GM21529 (cell line): Measurements from ENCODE around the gene AKAIN1.
A peak's percentile ranks its signal among the peaks of the same experiment; 100 is the strongest.

ENCODE experiments used
- ATAC-seq: cut with Tn5 transposase; IDR thresholded peaks from one replicate; pipeline ENCODE4 v1.9.1; 2021; ENCODE audit not compliant: unreplicated experiment

Gene AKAIN1, protein sequence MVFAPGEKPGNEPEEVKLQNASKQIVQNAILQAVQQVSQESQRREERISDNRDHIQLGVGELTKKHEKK

DNA sequence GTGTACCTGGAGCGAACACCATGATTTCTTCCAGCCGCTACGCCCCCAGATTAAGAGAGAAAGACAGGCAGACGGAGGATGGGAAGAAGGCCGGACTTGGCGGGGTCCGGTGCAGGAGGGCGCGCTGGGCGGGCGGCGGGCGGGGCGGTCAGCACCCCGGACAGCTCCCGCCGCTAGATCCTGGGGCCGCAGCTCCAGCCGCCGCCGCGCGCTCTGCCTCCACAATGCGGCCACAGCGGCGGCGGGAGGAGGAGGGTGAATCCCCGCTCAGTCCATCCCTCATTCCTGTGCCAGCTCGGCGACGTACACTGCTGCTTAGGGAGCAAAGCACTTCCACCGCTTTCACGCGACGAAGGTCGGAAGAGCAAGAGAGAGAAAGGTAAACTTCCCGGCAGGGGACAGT lies at the start of gene AKAIN1:
TSS of gene AKAIN1 (minus strand) at position 226 of the 403 bp plus-strand sequence. CDS start at position 22, 204 bp downstream.
- no peak for ATAC-seq

DNA sequence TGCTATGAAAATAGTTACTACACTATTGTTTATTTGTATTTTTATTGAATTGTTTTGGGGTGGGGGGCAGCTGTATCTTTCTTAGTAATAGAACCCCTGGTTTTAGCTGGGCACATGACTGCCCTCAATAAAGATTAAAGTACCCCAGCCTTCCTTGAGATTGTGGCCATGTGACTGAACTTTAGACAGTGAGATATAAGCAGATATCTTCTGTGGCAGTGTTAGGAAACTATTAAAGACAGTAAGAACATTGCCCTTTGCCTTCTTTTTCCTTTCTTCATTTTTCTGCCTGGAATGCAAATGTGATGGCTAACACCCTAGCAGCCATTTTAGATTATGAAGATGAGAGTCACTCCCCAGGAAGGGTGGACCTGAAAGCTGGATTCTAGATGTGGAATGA lies 47.9 kb upstream of the AKAIN1 start:
- no peak for ATAC-seq

DNA sequence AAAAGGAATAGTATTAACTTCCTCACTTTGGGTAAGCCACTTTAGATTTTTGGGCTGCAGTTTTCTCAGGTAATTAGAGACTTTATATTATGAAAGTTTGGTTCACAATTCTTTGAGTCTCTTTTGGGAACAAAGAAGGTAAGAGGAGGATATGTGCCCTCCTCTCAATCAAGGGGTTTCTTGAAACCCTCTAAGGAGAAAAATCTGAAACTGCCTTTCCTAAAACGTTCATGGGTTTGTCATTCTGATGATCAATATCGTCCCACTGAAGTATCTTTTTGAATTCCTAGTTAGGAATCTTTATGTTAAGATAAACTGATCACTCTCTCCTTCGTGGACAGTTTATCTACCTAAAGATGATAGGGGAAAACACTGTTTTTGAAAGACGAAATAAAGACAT lies 42.4 kb upstream of the AKAIN1 start:
- no peak for ATAC-seq

DNA sequence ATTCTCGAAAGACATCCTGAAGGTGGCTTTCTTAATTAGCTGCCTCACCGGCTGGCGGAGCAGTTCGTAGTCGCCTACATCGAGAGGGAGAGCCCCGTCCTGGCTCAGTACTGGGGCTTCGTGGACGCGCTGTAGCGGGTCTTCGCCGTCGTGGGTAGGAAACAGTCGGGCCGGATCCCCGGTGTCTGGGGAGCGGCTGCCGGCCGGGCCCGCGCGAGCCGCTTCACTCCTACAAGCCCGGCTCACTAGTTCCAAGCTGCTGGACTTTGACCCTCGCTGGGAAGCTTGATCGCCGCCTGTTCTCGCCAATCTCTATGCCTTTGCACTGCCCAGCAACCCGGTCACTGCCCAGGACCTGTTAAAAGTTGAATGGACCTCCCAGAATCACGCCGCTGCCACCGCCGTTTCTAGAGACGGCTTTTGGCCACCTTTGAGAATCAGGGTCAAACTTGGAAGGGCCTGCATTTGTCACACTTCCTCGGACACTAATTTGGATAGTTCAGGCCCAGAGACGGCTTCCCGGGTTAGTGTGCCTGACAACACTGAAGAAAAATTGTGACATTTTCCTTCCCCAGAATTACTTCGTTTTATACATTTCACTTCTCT lies 41.4 kb upstream of the AKAIN1 start:
- peak; percentile 42 for ATAC-seq

DNA sequence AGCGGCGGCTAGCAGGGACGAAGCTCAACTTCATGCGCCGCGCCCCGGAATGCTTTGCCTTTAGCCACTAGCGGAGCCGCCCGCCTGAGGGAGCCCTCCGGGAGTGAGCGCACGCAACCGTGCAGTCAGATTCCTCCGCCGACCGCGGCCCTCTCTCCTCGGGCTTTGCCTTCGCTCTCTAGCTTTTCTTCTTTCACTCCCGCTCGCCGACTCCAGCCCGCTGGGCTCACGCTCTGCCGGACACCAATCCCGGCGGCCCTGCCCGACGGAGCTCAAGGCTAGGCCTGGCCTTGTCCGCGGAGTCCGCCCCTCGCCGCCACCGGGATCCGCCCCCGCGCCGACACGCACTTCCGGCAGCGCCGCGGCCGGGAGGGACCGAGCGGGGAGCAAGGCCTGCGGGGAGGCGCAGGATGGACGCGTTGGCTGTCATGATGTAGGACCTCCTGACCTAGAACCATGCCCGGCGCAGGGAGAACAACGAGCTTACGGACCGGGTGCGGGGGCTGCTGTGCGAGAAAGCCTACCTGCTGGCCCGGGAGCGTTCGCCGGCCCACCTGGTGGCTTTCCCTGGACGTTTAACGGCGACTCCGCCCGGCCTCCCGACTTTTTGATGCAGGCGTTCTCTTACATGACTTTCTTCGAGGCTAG lies 40.8 kb upstream of the AKAIN1 start:
- ATAC-seq = peak; percentile 91

DNA sequence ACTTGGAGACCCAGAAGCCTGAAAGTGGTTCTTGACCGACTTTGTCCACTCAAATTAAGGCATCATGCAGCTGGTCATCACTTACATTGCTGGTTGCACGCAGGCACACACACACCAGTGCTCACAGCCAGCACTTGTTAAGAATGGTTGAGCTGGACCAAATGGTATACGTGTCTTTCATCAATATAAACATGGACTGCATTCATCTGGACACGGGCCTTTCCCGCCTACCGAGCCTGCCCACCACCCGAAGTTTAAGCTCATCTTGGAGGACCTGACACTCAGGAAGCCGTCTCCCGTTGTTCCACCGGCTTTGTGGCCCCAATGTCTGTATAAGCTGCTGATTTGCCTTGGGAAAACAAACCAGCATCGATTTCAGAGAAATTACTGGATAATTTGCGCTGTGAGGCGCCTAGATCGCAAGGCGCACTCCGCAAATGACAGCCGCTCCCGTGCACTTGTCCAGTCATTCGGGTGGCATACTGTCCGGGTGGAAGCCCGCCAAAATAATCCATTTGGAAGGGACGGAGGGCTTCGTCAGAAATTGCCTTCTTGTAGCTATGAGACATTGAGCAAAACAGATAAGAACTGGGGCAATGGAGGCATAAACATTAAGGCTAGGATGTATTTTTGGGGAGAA lies 40.1 kb upstream of the AKAIN1 start:
- ATAC-seq = peak; percentile 39

DNA sequence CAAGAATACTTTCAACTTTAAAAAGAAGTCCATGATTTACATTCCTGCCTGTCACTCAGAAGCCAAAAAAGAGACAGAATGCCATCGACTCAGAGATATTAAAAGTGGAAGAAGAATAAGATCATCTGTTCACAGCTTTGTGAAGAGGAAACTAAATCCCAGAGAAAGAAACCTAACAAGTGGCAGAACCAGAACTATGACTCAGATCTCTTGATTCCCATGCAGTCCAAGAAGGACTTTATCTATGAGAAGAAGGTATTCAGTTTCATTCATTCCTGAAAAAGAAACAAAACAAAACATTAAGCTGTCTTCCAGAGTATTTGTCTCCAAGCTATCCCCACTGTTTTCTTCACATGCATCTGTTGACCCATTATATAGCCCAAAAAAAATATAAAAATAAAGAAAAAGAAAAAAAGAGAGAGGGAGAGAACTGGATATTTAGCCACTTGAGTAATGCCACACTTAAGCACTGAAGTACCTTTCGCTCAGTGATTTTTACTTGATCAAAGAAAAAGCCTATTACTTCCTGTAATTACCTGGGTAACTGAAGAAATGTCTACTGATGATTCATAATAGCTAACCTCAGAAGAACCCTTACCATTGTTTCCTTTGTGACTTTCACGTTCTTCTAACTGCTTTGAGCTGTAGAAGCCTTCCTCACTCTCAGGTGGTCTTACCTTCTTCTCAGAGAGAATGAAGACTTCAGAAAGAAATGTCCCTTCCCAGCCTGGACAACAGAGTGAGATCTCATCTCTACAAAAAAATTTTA lies 17.7 kb upstream of the AKAIN1 start:
- no peak for ATAC-seq

DNA sequence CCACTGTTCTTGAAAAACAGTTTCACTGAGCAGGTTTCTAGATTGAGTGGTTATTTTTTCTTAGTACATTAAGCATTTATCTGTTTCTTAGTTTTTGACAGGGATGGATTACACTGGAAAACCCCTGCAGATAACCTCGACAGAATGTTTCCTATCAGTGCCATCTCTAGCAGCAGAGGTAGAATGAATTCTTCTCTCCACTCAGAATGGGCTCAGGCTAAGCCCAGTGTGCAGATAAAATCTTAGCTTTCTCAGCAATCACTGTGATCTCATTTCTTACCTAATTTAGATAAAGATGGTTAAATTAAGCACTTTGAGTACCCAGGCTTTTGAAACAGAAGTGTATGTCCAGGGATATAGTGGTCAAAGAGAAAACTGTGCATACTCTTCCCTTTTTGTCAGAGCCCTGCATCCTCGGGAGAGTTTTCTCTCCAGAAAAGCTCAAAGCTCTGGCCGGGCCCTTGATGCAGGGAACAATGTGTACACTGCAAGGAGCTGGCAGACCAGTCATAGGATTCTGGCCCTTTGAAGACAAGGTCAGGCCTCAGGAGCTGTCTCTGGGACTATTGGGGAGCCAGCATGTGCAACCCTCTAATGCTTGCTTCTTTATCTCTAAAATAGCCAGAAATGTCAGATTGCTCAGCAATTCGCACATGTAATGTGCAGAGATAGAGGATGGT lies 10.6 kb upstream of the AKAIN1 start:
- ATAC-seq = no peak

DNA sequence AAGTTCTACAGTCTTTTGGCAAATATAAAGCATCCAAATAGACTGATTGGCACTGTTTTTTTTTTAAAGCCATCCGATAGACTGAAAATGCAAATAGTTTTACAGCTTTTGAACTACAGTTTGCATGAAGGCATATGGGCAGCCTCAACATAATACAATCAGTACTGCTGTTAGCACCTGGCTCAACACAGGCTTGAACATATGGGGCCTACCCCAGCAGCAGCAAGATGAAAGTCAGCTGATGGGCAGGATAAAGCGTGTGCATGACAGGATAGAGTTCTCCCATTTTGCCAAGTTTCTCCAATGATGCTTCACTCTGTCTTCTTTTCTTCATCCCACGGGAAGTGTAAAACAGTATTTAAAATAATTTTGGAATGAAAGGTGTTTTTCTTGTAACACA lies 1.3 kb upstream of the AKAIN1 start:
- no peak for ATAC-seq

DNA sequence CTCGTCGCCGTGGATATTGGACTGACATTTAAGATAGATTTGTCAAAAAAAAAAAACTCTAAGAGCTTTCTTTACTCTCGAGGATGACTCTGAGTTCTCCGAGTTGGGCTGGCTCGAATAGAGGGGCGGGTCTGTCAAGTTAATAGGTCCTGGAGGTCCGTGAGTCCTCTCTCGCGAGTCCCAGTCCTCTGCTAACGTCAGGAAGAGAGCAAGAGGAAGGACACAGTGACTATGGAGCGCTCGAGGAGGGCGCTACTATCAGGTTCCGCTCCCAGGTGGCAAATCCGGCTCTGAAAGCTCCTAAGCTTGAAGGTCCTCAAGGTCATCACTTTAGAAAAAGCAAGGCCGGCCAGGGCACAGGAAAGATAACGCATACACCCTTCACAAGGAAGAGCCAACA lies 404 bp upstream of the AKAIN1 start:
- no peak for ATAC-seq

DNA sequence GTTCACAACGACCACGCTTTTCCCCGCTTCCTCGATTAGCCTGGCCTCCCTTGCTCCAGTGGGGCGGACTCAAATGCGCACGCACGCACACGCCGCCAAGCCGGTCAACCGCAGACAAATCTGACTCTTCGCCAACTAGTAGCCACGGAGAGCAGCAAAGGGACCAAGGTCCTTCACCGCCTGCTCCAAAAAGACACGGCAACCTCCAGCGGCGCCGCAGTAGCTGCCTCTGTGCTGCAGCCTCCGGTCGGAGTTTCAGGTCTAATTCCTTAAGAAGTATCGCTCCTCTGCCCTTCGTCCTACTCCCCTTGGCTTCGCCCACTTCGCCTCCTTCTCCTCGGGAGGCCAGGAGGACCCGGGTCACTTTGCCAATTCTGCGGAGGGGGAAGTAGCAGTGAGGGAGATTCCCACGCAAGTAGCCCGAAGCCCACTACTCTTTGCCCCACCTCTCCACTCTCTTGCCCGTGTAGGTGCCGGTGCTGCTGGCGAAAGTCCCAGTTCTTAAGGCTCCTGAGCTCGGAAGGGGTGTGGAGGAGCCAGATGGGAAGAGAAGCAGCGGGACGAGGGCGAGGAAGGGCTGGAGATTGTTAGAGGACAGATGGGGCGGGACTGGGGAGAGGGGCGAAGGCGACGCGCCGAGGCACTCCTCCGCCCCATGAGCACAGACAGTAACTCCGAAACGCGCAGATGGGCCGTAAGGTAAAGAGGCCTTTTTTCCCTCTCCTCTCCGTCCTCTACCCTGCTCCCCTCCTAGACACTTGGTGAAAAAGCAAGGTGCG lies 615 bp downstream of the AKAIN1 start:
- ATAC-seq = no peak

DNA sequence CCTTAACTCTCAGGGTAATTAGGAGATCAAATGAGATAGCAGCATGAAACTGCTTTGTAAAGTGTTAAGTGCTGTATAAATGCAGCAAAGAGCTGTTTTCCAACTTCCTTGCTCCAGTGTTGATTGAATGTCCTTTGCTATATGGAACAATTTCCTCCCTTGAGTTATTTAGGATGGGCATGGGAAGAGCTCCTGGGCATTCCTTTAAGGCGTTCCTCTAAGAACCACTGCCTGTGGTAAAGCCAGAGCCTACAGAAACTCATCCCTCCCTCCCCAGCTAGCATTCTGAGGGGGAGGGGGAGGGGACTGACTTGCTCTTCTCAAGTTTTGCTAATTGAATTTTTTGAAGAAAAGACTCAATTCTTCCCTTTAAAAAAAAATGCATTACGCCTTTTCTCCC lies 1.4 kb downstream of the AKAIN1 start:
- no peak for ATAC-seq

DNA sequence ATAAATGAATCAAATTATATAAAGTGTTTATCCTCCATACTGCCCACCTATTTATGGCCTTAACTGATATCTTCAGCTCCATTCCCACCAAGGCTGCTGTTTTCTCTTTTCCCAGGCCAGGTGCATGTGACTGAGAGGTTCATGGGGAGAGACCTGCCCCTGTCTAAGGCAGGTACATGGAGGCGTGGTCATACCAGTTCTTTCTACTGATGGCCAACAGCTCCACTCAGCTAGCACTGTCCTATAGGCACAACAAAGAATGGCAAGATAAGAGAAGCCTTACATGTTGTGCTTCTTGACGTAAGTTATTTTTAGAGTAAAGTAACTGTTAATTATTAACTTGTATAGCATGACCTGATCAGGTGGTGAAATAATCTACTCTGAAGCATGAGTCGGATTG lies 16.8 kb downstream of the AKAIN1 start:
- no peak for ATAC-seq

DNA sequence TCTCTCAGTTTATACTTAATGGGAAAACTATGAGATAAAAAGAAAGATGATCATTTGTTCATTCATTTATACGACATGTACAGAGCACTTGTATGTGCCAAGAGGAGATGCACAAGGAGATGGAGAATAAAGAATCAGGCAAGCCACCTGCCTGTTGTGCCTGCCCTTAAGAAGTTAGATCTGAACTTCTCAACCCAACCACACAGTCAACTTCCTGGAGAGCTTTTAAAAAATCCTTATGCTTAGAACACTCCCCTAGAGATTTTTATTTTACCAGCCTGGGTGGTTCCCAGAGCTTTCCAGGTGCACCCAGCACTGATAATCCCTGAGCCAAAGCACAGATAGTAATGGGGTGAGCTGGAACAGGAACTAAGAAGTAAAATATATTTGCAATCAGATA lies 18.5 kb downstream of the AKAIN1 start:
- no peak for ATAC-seq

DNA sequence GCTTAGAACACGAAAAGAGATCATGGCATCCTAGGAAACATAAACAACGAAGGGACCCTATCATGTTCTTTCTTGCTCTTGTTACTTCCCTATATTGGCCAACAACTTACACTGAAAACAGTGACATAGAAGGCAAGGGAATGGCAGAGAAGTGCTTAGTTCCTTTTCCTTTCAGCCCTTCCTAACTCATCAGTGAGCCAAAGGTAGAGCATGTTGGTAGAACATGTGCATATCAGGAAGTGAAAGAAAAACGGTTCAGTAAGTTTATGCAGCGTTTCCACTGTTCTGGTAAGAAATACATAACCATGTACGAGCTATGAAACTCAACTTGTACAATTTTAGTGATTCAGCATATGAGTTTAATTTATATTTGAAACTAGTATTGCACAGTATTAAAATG lies 21.7 kb downstream of the AKAIN1 start:
- ATAC-seq = peak; percentile 91

DNA sequence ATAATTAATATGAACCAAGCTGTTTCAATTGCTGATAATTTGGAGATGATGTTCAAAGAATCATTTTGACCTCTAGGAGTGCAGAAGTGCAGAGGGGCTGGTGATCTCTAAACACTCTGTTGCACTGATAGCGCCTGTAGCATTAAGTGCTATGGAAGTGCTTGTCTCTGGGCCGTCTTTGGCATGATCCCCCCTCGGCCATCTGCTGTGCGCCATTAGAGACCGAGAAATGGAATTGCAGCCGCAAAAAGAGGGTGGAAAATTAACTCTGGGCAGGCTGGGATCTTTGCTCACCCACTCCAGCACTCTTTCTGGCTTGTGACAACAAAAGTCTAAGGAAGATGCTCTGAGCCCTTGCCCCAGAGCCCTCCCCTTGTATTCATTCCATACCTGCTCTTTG lies 23.4 kb downstream of the AKAIN1 start:
- no peak for ATAC-seq

DNA sequence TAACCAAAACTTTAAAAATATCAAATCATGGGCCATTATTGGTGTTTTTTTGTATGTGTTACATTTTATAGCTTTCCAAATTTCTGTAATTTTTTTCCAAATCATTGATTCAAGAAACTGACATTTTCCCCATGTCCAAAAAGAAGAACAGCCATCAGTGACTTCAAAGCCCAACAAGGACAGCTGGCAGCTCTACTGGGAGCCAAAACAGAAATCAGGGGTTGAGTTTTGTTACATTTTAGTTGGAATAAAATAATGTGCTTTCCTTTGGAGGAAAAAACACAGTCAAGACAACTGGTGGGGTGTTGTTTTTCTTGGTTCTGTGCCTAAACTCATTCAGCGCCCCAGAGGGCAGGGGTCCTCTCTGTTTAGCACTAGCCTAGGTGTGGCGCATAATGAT lies 23.8 kb downstream of the AKAIN1 start:
- no peak for ATAC-seq

DNA sequence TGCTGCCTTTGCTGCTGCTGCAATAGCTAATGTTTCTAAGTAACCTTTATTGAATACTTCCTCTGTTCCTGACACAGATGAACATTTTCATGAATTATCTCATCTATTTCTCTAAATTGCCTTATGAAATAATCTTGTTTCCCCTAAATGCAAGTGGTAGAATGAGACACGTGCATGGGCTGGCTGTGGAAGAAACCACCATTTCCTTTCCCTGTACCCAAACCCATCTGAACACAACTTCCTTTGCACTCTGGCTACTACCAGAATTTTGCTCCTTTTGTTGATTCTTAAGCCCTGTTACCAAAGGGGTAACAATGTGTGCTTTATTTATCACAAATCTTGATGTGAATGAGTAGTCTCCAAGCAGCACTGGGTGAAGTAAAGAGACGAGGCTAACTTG lies 29.2 kb downstream of the AKAIN1 start:
- ATAC-seq = no peak

DNA sequence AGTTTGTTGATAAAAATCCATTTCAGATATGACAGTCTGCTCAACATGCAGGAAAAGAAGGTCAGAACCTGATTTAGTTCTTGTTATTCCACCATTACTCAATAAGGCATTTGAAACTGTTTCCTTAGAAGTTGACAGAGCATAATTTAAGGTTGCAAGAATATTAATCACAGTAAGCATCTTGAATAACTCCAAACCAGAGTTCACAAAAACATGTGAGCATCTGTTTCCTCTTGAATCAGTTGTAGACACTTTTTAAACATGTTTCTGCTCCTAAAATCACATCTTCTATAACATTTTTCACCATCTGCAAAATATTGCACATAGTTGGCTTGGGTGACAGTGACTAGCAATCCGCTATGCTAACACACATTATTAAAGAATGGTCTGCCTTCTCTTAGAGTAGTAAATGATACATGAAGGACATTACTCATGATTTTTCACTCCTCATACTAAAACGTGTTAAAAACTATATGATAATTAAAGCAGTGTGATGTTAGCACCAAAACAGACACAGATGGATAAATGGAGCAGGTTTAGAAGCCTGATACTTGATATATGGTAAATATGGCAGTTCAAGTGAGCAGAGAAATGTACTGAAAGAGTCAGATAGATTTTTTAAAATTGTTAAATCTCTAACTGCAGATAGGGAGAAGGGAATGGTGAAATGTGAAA lies 30.3 kb downstream of the AKAIN1 start:
- no peak for ATAC-seq

DNA sequence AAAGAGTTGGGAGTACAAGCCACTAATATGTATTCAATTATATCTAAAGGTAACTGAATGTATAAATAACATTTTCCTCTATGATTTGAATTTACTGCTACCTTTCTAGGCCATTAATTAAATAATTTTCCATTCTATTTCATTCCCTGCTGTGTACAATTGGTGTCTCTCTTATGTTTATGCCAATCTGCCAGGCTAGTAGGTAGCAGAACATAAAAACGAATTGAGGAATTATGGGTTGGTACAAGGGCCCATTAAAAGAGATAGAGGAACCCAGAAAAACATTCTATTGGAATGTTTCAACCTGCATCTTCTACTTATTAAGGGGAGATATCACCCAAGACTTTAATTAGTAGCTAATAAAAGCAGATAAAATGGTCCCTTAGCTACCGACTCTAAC lies 32.2 kb downstream of the AKAIN1 start:
- no peak for ATAC-seq
